GM10266 (cell line): ENCODE results near the gene TMEM200A.

Experiments
- DNase-seq: peaks from one replicate; pipeline ENCODE4 v3.0.0; 2012; ENCODE audit errors: extremely low spot score
- TF ChIP-seq, protein P1 (sequence below): IDR thresholded peaks from 2 replicates; pipeline ENCODE4 v1.5.1; 2012; ENCODE audit warnings: mild to moderate bottlenecking, low read depth; ENCODE audit not compliant: control insufficient read depth, insufficient read depth; ENCODE audit errors: missing control alignments

The TMEM200A gene

DNA sequence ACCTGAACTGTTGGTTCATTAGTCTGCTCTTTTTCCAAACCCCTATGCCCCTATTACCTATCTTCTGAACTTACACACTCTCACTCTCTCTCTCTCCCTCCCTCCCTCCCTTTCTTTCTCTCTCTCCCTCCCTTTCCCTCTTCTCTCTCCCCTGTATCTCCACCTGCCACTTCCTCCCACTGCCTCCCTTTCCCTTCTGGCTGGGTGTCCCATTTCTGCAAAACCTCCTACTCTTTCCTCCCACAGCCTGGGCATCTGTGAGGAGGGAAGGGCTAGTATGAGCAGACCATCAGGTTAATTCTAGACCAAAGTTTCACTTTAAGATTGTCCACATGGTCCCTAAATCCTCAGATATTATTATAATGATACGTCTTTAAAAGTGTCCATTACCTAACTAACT, 95.1 kb downstream of the TMEM200A start:
- TF ChIP-seq, protein P1, sequence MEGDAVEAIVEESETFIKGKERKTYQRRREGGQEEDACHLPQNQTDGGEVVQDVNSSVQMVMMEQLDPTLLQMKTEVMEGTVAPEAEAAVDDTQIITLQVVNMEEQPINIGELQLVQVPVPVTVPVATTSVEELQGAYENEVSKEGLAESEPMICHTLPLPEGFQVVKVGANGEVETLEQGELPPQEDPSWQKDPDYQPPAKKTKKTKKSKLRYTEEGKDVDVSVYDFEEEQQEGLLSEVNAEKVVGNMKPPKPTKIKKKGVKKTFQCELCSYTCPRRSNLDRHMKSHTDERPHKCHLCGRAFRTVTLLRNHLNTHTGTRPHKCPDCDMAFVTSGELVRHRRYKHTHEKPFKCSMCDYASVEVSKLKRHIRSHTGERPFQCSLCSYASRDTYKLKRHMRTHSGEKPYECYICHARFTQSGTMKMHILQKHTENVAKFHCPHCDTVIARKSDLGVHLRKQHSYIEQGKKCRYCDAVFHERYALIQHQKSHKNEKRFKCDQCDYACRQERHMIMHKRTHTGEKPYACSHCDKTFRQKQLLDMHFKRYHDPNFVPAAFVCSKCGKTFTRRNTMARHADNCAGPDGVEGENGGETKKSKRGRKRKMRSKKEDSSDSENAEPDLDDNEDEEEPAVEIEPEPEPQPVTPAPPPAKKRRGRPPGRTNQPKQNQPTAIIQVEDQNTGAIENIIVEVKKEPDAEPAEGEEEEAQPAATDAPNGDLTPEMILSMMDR = no peak
- no peak for DNase-seq

DNA sequence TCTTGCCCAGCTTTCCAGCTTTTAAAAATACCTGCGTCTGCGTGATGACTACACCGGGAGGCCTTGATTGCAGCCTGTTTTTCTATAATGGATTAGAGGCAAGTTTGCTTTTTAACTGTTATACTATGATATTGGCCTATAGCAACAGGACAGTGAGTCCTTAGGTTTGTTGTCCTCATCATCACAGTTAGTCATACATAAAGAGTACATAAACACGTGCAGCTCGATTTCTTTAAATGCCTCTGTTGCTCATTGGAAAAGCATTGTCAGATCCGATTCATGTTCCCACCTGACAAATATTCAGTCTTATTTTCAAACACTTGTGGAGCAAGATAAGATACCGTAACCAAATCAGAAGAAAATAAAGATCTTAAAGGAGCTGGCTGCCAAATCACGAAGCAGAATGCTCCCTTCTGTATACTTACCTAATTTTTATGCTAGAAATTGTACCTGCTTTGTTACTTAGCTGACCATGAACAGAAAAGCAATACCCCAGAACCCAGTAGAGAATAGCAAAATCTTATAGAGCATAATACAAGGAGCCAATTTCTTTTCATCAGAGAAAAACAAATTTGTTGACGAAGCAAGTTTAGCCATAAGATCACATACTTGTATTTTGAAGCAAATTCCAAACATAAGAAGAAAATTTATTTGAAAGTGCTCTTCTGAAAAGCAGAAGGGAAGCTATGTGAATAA, 100.4 kb downstream of the TMEM200A start:
- TF ChIP-seq, protein P1 = no peak
- no peak for DNase-seq

DNA sequence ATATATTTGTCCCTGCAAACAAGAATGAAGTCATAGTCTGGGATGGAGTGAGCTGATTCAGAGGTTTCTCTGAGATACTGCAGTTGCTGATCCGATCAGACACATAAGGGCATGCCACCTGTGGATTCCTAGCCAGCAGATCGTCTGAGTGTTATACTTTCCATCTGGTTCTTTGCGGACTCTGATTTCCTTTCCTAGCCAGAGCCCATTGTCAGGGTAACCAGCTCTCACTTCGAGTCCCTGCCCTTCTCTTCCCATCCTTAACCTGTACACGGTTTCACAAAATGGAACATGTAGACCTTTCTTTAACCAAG, 100.9 kb downstream of the TMEM200A start:
- TF ChIP-seq, protein P1 = no peak
- no peak for DNase-seq

DNA sequence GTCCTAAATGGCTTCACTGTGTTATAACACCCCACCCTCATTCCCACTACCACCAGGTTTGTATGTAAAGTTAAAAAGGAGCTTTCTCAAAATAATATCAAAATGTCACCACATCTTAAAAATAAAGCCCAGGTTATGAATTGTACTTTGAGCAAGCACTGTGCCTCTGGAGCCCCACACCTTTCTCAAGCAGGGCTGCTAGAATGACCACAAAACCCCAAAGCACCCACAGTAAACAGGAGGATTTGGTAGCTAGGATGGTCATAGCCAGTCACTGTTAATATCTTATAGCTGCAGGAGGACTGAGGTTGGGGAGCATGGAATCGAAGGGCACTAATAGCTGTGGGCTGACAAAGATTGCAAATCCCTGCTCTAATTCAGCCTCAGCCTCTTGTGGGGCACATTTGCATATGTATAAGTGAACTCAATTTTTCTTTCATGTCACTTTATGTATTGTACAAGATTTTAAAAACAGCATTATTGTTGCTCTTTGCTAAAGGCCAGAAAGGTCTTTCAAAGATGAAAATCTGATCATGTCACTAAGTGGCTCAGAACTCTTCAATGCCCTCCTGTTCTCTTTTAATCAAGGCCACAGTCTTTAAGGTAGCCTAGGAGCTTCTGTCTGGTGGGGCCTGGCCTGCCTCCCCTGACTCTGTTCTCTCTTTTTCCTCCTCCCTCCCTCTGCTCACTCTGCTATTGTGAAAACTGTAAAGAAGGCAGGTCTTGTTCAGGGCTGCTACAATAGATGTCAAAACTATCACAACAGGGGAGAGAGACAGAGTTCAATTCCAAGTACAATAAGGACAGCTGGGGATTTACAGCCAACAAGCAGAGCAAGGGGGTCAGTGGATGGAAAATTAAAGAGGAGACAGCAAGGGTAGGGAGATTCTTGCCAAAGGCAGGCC, 101.6 kb downstream of the TMEM200A start:
- TF ChIP-seq, protein P1 = no peak
- no peak for DNase-seq

DNA sequence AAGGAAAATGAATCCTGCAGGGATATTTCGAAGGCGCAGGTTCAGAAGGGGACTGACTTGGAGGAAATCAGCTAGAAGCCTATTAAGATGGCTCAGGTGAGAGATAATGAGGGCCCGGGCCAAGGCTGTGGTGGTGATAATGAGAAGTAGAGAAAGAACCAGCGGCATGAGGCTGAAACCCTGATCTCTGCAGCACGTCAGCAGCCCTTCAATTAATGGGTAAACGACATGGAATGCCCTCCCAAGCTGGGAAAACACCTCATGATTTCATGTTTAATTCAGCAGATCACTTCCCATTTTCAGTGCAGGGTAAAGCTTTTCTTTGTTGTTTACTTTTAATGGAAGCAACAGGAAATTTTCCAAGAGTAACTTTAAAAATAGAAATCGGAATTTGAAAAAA, 104.9 kb downstream of the TMEM200A start:
- TF ChIP-seq, protein P1 = no peak

DNA sequence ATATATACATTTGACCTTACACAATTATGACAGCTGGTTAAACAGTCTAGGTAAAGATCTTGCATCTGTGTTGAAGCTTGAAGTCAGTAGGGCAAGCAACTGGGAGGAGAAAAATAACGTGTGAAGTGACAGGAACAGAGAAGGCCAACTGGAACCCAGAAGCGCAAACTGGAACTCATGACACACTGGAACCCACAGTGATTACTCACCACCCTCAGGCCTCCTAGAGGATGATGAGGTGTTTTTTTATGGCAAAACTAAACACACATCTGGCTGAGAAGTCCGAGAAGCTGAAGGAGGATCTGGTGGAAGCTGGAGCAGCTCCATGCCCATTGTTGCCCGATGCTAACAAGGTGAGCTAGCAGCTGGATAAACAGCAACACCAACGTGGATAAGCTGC, 108.1 kb downstream of the TMEM200A start:
- TF ChIP-seq, protein P1 = no peak

More for the DNA sequence above, 104.9 kb downstream of the TMEM200A start:
- no peak for DNase-seq

More for the DNA sequence above, 108.1 kb downstream of the TMEM200A start:
- DNase-seq = no peak
